Suppressor macrophage (primary cell): Measurements from ENCODE around the gene CDKL5.
"Not testable (repeated sequence)": the region's sequence is repeated elsewhere in the genome, so short reads cannot be mapped to it uniquely, and the experiment has no call there.

Experiments used
- DNase-seq, 4 experiments: peaks; one replicate each; pipeline ENCODE4 v3.0.0-alpha.2; 2020 to 2022

The CDKL5 gene

DNA sequence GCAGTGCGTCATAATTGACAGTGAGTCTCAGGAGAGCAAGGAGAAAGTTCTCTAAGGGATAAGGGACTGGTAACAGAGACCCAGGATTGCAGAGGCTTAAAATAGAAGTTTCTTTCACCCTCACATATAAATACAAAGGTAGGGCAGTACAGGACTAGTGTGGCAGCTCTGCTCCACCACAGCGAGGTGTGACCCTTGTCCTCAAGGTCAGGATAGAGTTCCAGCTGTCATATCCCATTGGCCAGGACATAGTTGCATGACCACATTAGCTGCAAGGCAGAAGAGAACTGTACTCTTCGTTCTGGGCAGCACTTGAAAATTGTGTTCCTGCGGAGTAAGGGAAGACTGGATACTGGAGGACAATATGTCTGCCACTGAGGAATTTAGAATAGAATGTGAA is 152.0 kb downstream of the CDKL5 start:
- DNase-seq = no peak

DNA sequence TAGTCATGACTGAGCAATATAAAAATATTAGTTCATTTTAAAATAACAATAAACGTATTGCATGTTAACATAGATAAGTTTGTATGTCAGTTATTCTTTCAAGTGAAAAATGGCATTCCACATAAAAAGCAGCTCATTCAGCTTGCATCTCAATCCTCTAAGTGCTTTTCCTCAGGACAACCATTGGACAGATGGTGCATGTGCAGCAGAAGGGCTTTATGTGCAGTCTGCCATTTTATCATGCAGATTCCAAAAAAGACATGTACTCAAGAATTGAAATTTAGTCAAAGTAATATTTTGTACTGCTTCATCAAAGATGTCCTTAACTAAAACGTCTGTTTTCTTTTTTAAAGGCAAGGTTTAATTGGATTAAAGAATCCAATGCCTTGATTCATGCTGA is 153.1 kb downstream of the CDKL5 start:
- DNase-seq = no peak

DNA sequence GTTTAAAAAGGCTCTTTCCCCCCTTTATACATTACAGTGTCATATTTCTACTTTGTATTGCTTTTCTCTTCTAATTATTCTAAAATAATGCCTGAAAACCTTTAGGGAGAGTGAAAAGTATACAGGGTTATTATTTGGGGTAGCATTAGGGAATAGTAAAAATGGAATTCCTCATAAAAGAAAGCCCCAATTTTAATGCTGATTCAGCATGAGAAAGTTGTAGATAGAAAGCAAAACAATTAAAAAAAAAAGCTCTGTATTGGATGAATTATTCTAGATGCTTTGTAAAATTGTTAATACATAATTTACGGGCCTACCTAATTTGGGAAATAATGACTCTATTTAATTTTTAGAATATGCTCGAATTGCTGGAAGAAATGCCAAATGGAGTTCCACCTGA is 154.1 kb downstream of the CDKL5 start:
- no peak for DNase-seq

DNA sequence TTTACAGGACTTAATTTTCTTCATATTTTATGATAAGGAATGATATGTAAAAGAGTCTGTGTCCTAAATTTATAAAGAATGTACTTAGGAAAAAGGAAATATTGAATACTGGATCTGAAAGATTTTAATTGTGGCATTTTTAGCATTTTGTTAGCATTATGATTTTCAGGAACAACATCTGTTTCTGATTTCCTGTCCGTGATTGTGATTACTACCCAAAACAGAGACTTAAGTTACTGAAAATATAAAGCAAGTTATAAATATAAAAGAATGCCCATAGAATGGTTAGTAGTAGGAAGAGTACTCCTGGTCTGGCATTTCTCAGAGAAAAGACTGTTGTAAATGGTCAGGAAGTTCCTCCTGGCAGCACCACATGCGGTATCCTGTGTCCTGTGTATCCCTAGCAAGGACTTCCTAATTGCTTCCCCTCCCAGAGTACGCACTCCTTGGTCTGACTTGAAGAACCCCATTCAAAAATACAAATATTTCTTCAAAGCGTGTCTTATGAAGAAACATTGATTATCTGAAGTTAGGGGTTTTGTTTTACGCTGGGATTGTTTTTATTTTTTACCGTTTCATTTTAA is 157.6 kb downstream of the CDKL5 start:
- DNase-seq = no peak

DNA sequence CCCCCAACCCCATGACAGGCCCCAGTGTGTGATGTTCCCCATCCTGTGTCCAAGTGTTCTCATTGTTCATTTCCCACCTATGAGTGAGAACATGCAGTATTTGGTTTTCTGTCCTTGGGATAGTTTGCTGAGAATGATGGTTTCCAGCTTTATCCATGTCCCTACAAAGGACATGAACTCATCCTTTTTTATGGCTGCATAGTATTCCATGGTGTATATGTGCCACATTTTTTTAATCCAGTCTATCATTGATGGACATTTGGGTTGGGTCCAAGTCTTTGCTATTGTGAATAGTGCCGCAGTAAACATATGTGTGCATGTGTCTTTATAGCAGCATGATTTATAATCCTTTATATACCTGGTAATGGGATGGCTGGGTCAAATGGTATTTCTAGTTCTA is 163.9 kb downstream of the CDKL5 start:
- not testable (repeated sequence) for DNase-seq

DNA sequence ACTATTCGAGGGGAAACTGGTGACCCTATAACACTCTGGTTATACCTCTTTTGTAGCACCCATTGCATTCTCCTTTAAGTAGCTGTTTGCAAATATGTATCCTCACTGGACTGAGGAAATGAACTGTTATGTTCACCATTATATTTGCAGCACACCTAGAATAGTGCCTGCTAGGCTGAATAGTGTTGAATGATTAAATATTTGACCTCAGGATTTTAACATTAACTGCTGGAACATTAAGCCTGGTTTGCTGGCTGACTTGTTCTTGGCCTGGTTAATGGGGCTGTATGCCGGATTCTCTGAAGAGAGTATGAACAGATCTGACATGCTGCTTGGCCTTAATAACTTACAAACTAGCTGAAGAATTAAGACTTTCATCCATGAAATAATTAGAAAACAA is 166.4 kb downstream of the CDKL5 start:
- DNase-seq = no peak

DNA sequence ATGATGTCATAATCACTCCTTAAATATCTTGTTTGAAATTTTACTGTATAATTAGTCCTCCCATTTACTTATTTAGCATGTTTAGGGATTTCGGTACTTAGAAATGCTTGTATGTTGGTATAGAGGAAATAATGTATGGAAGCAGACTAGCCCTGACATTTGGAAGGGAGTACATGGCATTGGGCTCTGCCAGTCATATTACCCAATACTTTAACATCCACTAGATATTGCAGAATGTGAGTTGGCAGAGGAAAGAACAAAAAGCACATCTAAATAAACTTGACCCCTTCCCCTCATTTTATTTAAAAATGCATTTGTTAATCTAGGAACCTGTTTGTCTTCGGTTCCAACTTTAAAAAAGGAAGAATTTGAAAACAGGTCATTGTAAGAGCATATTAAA is 168.7 kb downstream of the CDKL5 start:
- DNase-seq = no peak

DNA sequence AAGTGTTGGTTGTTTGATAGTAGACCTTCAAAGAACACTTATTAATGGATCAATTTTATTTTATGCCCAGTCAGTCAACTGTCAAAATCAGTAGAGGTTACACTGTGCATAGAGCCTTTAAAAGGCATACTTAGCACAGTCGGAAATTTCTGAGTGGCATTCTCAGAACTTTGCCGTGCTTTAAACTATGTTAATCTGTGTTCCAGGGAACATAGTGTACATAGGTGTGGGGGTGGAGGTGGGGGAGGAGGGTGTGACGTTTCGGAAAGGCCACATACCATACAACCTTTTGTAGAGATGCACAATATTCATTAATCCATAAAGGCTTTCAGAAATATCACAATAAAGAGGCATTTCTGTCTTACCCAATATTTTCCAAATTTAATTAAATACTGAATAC is 170.7 kb downstream of the CDKL5 start:
- no peak for DNase-seq

DNA sequence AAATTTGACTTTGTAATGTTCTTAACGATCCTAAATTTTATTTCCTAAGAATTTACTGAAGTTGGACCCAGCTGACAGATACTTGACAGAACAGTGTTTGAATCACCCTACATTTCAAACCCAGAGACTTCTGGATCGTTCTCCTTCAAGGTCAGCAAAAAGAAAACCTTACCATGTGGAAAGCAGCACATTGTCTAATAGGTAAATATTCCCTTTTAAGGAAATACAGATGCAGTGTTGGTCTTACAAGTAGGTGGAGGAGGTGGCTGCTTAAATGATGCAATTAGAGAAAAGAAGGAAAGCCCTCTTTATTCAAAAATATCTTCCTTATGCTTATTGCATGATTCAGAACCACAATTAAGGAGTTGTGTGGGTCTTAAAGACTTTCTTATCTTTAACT is 173.0 kb downstream of the CDKL5 start:
- DNase-seq = no peak

DNA sequence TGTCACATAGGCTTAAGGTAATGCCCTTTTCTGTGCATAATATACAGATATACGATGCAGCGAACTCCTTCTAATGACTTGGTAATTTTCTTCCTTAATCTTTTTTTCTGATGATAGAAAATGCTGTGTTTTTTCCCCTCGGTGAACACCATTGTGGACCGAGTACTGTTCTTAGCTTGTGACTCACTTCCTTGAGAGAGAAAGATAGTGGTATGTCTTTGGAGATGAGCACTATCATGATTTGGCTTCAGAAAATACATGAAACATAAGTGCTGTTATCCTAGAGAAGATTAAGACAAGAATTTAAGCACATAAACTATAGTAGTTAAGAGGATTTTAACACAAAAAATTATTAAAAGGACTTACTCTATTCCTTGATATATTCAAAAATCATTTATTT is 182.6 kb downstream of the CDKL5 start:
- DNase-seq = no peak

DNA sequence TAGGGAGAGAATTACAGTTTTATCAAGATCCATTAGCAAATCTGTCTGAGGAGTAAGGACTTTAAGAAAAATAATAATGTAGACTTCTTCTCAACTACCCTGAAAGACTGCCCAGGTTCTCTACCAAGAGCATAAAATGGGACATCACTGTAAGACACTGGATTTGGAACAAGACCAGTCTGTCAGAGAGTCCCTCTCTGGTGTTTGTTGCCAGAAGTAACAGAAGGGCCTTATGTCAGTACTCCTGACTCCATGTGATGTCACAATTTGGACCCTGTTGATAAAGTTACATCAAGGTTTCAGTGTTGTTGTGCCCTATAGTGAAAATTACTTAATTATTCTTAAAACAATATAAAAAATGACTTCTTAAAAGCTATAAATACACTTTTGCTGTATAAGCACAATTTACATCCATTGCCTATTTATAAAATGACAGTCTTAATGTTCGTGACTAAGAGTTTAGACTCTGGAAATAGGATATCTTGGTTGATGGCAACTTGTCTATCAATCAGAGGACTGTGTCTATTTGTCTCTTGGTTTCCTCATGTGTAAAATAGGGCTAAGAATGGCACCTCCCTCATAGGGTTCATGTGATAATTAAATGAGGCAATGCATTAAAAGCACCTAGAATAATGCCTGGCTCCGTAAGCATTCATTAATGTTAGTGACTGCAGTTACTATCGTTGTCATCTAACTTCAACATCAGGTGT is 188.7 kb downstream of the CDKL5 start:
- DNase-seq = no peak

DNA sequence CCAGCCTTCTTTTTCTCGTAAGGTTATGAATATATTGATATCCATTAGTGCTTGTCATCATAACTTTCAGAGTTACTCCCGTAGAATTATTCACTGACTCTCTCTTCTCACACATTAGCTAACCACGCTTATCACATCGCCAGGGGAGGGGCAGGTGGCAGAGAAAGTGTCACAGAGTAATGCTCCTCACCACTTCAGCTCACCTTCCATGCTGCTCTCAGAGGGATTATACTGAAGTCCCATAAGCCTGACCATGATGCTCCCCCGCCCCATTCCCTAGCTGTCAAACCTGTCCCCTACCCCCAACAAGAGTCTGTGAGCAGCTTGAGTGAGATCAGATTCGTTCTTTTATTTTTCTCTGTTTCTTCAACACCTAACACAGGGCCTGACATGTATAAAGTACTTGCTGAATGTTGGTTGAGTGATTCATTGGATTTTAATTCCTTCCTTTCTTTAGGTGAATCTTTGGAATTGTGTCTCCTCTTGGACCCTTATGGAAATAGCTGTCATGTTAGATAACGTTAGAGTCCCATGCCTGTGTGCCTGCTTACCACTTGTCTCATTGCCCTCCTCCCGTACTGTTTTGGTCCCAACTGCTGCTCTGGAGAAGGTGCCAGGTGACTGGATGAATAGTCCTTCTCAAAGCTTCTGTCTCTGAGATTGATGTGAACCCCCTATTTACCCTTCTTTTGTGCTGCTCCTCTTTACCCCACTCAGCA is 191.4 kb downstream of the CDKL5 start:
- no peak for DNase-seq

DNA sequence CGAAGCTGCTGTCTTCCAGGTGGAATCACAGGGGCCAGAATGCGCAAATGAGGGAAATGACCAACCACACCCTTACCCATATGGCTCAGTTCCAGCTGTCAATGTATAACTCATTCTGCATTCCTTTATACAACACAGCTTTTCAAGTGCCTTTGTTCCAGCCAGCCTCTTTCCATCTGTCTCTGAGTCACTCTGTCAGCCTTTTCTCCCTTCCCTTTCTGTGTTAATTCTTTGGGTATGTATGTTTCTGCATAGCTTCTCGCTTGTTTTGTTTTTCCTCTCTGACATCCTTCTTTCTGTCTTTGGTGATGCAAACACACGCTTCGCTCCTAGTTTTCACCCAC is 192.0 kb downstream of the CDKL5 start:
- DNase-seq = peak in 2 of 4 experiments; percentile 1 to 2

DNA sequence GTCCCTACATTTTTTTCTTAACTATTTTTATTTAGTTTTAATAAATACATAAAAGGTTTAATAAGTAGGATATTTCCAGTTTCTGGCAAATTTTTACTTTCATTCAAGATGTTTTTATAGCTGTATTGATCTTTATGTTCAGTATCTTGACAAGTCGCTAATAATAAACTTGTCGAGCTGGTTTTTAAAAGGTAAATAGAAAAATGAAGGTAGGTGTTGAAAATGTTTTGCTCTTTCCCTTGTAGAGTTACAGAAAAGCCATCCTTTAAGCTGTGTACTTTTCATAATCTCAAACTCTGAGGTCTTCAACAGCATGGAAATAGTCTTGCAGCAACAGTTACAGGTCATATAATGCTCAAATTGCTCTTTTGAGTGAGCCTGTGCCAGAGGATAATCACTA is 193.9 kb downstream of the CDKL5 start:
- DNase-seq = no peak

DNA sequence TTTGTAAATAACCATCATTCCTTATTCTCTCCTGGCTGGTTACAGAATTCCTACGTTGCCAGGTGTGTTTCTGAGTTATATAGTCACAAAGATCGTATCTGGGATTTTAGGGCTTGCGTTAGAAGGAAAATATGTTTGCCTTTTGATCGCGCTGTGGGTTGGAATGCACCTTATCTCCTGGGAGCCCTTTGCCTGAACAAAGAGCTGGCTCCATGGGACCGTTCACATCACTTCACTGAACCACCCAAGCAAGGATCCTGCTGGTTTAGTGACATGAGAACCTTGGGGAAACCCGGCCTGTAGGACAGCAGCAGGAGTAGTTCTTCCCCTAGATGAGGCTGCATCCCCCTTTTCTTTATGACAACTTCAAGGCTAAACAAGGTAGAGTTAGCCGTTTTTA is 194.9 kb downstream of the CDKL5 start:
- no peak for DNase-seq

DNA sequence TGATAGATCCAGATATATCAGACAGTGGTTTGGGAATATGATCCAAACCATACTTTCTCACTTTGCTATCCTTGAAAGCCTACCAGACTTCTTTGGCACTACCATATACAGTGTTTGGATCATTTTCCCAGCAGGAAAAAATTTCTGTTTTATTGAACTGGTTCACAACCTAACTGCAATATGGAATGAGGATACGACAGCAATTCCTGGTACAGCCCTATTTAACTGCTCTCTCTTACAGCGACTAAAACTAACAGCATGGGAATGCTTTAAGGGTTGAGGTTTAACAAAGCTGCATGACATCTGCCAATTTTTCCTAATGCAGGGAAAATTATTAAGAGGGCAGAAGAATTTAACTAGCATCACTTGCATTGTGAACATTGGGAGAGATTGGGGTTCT is 199.2 kb downstream of the CDKL5 start:
- DNase-seq = no peak

DNA sequence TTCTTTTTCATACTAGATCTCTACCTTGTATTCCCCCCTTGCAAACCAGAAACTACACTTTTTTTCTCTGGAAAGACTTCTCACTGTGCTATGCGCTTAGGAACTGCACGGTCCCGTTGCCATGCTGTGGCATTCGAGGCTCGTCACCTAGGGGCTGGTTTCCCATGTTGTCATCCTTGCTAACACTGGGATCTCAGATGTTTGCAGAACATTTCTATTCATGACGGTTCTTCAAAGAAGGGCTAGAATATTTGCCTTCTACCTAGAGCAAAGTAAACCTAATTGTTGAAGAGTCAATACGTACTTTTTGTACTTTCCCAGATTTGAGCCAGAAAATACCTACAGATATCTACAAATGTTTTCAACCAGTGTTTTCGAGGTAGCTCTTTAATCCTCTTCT is 205.5 kb downstream of the CDKL5 start:
- no peak for DNase-seq

DNA sequence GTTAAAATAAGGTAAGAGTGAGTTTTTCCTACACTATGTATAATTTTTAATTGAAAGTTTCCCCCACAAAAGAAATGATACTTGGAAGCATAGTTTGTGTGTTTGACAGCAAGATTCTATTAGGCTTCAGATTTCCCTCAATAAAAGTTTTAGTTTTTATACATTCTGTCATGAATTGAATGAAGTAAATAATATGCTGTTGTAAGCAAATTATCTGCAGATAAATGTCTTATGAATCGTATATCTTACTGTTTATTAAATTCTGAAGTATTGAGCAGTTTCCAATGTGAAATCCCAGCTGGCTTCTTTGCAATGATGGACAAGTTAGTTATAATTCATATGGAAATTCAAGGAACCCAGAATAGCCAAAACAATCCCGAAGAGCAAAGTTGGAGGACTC is 213.0 kb downstream of the CDKL5 start:
- no peak for DNase-seq

DNA sequence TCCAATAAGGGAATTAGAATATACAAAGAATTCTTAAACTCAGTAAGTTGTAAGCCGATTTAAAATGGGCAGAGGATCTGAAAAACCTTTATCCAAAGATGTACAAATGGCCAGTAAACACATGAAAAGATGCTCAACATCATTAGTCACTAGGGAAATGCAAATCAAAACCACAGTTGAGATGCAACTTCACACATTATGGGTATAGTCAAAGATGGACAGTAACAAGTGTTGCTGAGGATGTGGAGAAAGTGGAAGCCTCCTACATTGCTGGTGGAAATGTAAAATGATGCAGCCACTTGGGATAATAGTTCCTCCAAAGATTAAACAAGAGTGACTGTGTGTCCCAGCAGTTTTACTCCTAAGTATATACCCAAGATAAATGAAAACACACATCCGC is 213.9 kb downstream of the CDKL5 start:
- DNase-seq = no peak

DNA sequence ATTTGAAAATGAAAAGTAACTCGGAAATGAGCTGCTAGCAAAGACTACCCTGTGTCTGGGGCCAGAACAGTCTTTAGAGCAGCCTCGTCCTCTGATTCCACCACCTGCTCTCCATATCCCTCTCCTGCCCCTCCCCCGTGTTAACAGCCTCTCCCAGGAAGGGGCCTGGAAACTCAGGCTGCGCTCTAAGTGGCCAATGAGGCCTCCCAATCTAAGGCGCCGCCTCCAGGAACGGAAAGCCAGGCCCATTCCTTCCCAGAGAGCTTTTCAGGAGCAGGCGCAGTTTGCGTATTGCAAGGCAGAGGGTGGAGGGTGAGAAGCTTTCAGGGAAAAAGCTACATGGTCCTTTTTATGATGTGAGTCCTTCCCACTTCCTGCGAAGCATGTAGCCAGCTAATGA is 215.3 kb downstream of the CDKL5 start:
- no peak for DNase-seq

DNA sequence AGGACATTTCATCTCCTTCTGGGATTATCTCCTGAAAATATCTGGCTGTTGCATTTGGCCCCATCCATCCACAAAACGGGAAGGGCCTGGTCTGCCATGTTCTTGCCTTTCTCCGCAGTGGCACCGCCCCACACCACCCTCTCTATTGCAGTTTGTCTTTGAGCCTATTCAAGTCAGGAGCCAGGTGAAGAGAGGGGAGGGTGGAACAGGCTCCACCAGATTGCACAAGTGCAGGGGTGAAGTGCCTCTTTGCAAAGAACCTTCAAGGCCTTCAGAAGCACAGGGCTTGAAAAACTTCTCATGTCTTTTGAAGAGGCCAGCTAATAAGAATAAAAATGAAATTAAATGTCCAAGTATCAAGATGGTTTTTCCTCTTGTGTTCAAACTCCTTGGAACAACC is 217.8 kb downstream of the CDKL5 start:
- DNase-seq = no peak

DNA sequence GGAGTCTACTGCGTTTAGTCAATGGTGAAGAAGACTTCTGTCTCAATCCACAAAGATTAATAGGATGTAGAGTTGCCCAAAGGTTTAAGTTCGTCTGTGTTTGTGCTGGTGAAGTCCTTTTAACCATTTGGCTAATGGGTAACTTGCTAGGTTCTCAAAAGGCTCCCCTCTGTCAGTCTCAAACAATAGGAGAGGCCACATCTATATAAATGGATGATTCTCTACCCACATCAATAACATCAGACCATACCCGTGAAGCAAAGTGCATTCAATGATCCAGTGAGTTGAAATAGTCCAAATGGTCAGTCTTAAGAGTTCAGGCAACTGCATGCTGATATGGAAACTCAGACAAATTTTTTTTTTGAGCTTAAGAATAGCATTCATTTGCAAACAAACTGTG is 218.4 kb downstream of the CDKL5 start:
- DNase-seq = no peak

DNA sequence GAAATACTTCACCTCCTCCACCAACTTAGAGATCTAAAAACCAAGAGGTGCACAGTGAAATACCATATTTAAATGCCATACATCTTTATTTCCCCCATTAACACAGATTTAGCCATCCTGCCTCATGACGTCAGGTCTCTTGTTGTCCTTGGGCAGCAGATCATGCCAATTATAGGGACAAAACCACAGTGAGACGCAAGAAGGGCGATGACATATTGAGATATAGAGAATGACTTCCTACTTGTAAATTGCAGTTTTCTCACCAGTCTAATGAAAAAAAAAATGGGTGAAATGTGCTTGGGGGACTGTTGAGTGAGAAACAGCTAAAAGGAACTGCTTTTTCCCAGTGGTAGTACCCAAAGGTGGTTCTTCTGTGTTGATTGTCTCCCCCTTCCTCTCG is 222.2 kb downstream of the CDKL5 start:
- peak in 3 of 4 experiments; percentile 10 to 52 (median 15) for DNase-seq

DNA sequence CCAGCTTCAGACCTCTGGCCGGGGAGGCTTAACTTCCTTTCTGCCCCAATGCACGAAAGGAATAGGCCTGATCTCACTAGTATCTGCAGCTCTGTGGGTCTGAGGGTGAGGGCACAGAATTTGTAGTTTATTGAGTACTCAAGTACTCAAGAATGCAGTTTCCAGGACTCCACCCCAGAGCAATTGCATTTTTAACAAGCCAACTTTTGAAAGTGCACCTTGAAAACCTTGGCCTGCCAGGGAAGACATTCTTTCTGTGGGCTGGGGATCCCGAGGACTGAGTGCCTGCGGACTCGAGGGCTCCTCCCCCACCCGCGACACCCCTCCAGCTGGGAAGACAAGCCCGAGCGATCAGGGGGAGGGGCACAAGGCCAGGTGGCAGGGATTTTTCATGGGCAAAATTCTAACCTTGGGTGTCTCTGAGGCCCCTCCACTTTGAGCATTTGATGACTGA is 224.1 kb downstream of the CDKL5 start:
- DNase-seq = no peak
